ENCODE results near the gene VASN.

DNA sequence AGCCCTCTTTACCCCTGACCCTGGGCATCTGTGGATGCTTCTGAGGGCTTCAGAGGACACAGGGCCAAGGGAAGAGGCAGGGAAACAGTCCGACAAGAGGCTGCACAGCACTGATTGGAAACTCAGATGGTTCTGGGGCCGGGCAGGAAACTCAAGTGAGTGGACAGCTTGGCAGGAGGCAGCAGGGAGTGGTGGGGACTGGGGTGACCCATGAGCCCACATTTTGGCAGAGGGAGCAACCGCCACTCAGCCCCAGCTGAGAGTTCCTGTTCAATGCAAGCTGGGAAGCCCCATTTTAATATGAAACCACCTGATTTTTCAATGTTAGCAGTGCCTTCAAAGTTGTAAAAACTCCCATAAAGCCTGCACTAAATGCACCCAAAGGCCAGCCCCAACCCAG is 1.5 kb upstream of the VASN start:
- TF ChIP-seq POLR2A (IDR thresholded peaks at IDR 0.05): no peak
- TF ChIP-seq, protein P1, sequence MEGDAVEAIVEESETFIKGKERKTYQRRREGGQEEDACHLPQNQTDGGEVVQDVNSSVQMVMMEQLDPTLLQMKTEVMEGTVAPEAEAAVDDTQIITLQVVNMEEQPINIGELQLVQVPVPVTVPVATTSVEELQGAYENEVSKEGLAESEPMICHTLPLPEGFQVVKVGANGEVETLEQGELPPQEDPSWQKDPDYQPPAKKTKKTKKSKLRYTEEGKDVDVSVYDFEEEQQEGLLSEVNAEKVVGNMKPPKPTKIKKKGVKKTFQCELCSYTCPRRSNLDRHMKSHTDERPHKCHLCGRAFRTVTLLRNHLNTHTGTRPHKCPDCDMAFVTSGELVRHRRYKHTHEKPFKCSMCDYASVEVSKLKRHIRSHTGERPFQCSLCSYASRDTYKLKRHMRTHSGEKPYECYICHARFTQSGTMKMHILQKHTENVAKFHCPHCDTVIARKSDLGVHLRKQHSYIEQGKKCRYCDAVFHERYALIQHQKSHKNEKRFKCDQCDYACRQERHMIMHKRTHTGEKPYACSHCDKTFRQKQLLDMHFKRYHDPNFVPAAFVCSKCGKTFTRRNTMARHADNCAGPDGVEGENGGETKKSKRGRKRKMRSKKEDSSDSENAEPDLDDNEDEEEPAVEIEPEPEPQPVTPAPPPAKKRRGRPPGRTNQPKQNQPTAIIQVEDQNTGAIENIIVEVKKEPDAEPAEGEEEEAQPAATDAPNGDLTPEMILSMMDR (IDR thresholded peaks at IDR 0.05): no peak
